GM23338 (cell line): ENCODE results near the gene BST2. TPM values are rescaled to one million over a fixed set of nuclear protein-coding genes. Genes with fewer than 3 reads are reported as not detected.
"Not testable (repeated sequence)": the region's sequence is repeated elsewhere in the genome, so short reads cannot be mapped to it uniquely, and the experiment has no call there.

Source experiments
- ATAC-seq: fragments of 200-7000 bp; cut with Tn5 transposase; 3 replicates; pipeline ENCODE4 v1.9.1; 2020
- DNase-seq: peaks from one replicate; pipeline ENCODE4 v3.0.0-alpha.2; 2015; ENCODE audit warnings: low spot score
- H2AFZ ChIP-seq: fragments of 200-600 bp; sonication (generic); 2 replicates; pipeline ENCODE4 v1.8.0; 2016; ENCODE audit warnings: antibody characterized with exemption, mild to moderate bottlenecking, moderate library complexity
- H3F3A ChIP-seq: fragments of 200-600 bp; sonication (generic); replicated peaks from 2 replicates; pipeline ENCODE4 v1.8.0; 2017; ENCODE audit warnings: antibody characterized with exemption, mixed run types, low read depth
- H3K27ac ChIP-seq: fragments of 200-600 bp; sonication (generic); 2 replicates; pipeline ENCODE4 v1.6.1; 2016; ENCODE audit warnings: low read depth
- H3K27me3 ChIP-seq: fragments of 200-600 bp; sonication (generic); 2 replicates; pipeline ENCODE4 v1.8.0; 2016; ENCODE audit warnings: mild to moderate bottlenecking, mixed run types, moderate library complexity; ENCODE audit not compliant: insufficient read depth
- H3K36me3 ChIP-seq: fragments of 200-600 bp; sonication (generic); 2 replicates; pipeline ENCODE4 v1.8.0; 2016; ENCODE audit warnings: mild to moderate bottlenecking; ENCODE audit not compliant: insufficient read depth
- H3K4me1 ChIP-seq: fragments of 200-600 bp; sonication (generic); 2 replicates; pipeline ENCODE4 v1.8.0; 2016; ENCODE audit warnings: mild to moderate bottlenecking, moderate library complexity; ENCODE audit not compliant: insufficient read depth
- H3K4me2 ChIP-seq: fragments of 200-600 bp; sonication (generic); 2 replicates; pipeline ENCODE4 v1.7.1; 2017; ENCODE audit warnings: mixed run types
- H3K4me3 ChIP-seq: fragments of 200-600 bp; sonication (generic); 2 replicates; pipeline ENCODE4 v1.6.1; 2016; ENCODE audit warnings: mixed run types
- H3K79me2 ChIP-seq: fragments of 200-600 bp; sonication (generic); replicated peaks from 2 replicates; pipeline ENCODE4 v1.8.0; 2017; ENCODE audit warnings: mild to moderate bottlenecking; ENCODE audit not compliant: insufficient read depth
- H3K9me2 ChIP-seq: fragments of 200-600 bp; sonication (generic); 2 replicates; pipeline ENCODE4 v1.8.0; 2017; ENCODE audit not compliant: insufficient read depth
- H4K20me1 ChIP-seq: fragments of 200-600 bp; sonication (generic); replicated peaks from 2 replicates; pipeline ENCODE4 v1.8.0; 2017; ENCODE audit warnings: mild to moderate bottlenecking; ENCODE audit not compliant: insufficient read depth
- H3K27ac Mint-ChIP-seq: 2 replicates; pipeline ENCODE4 v1.8.0; 2020; ENCODE audit warnings: inconsistent platforms, mild to moderate bottlenecking, moderate library complexity, mixed read lengths
- H3K27me3 Mint-ChIP-seq: 3 replicates; pipeline ENCODE4 v1.8.0; 2022; ENCODE audit warnings: low read depth, mild to moderate bottlenecking, moderate library complexity, mixed read lengths, inconsistent platforms; ENCODE audit not compliant: insufficient read depth, poor library complexity
- H3K36me3 Mint-ChIP-seq: 3 replicates; pipeline ENCODE4 v1.8.0; 2021; ENCODE audit warnings: low read depth, mild to moderate bottlenecking, inconsistent platforms, moderate library complexity, mixed read lengths
- H3K4me1 Mint-ChIP-seq: 3 replicates; pipeline ENCODE4 v1.8.0; 2020; ENCODE audit warnings: mild to moderate bottlenecking, inconsistent platforms, mixed read lengths
- H3K4me3 Mint-ChIP-seq: 3 replicates; pipeline ENCODE4 v1.8.0; 2021; ENCODE audit warnings: moderate library complexity, mild to moderate bottlenecking, inconsistent platforms, mixed read lengths
- H3K9me3 Mint-ChIP-seq: 3 replicates; pipeline ENCODE4 v1.8.0; 2020; ENCODE audit warnings: moderate library complexity, mild to moderate bottlenecking, inconsistent platforms, mixed read lengths
- CREB1 ChIP-seq: fragments of 250-450 bp; sonication (Bioruptor Pico); IDR thresholded peaks from 2 replicates; pipeline ENCODE4 v1.5.0; 2020; ENCODE audit warnings: low read depth, mild to moderate bottlenecking, moderate library complexity
- EZH2 ChIP-seq: fragments of 200-600 bp; sonication (generic); IDR thresholded peaks from one replicate; pipeline ENCODE4 v1.8.0; 2017; ENCODE audit warnings: antibody characterized with exemption, mild to moderate bottlenecking, low read depth; ENCODE audit not compliant: unreplicated experiment
- EZH2phosphoT487 ChIP-seq: fragments of 200-600 bp; sonication (generic); IDR thresholded peaks from one replicate; pipeline ENCODE4 v1.8.1; 2018; ENCODE audit warnings: antibody characterized with exemption; ENCODE audit not compliant: unreplicated experiment
- NANOG ChIP-seq: IDR thresholded peaks from 2 replicates; pipeline ENCODE4 v1.6.1; 2016; ENCODE audit warnings: antibody characterized with exemption, borderline replicate concordance
- POLR2AphosphoS5 ChIP-seq: IDR thresholded peaks from 2 replicates; pipeline ENCODE4 v1.6.1; 2016; ENCODE audit warnings: antibody characterized with exemption, low read depth
- ZNF331 ChIP-seq: fragments of 250-450 bp; sonication (Bioruptor Pico); IDR thresholded peaks from 2 replicates; pipeline ENCODE4 v1.5.0; 2020; ENCODE audit warnings: low read depth, mild to moderate bottlenecking, moderate library complexity
- polyA plus RNA-seq: library from polyadenylated mRNA; unstranded; fragments of >200 nt; fragmentation: Nextera tagmentation; extraction: Ambion mirVana; gene quantifications from 2 replicates; pipeline ENCODE4 v1.2.1, GENCODE V29; 2016
- total RNA-seq: library from RNA; depleted of rRNA; stranded (reverse); fragments of >200 nt; shearing (Covaris generic); gene quantifications from 2 replicates; pipeline ENCODE4 v1.2.3, GENCODE V29; 2014
- TF ChIP-seq, protein P1 (sequence below): IDR thresholded peaks from 2 replicates; pipeline ENCODE4 v1.6.1; 2016; ENCODE audit warnings: antibody characterized with exemption
- TF ChIP-seq, protein P2 (sequence below): fragments of 250-450 bp; sonication (Bioruptor Pico); IDR thresholded peaks from 2 replicates; pipeline ENCODE4 v1.5.0; 2020; ENCODE audit warnings: mild to moderate bottlenecking, moderate library complexity

BST2 gene
- total and polyA plus RNA-seq, 2 experiments from 2014 or later: 24.9 to 33.9 TPM

DNA sequence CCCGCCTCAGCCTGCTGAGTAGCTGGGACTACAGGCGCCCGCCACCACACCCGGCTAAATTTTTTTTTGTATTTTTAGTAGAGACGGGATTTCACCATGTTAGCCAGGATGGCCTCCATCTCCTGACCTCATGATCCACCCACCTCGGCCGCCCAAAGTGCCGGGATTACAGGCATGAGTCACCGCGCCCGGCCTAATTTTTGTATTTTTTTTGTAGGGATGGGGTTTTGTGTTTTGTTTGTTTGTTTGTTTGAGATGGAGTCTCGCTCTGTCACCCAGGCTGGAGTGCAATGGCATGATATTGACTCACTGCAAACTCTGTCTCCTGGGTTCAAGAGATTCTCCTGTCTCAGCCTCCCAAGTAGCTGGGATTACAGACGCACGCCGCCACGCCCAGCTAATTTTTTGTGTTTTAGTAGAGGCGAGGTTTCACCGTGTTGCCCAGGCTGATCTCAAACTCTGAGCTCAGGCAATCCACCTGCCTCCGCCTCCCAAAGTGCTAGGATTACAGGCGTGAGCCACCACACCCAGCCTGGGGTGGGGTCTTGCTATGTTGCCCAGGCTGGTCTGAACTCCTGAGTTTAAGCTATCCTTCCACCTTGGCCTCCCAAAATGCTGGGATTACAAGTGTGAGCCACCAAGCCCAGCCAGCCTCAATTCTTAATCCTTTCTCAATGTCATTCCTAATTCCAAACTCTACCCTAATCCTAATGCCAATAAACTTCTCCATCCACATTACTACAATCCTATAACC lies 41.4 kb downstream of the BST2 start:
- ATAC-seq, H3K36me3 ChIP-seq, H4K20me1 ChIP-seq, H3K4me1 ChIP-seq, H3K4me1 Mint-ChIP-seq, H3K27ac Mint-ChIP-seq, H3K9me3 Mint-ChIP-seq, H3F3A ChIP-seq, H3K9me2 ChIP-seq, H2AFZ ChIP-seq, H3K36me3 Mint-ChIP-seq, H3K4me2 ChIP-seq, H3K27me3 ChIP-seq, H3K27ac ChIP-seq, H3K4me3 Mint-ChIP-seq, DNase-seq, H3K79me2 ChIP-seq, H3K27me3 Mint-ChIP-seq, H3K4me3 ChIP-seq: not testable (repeated sequence)

GRCh38 chr19:17359905-17360800 lies 45.3 kb downstream of the BST2 start:
- no peaks in the 10 kb centered on the region for H3K36me3 Mint-ChIP-seq
- Histone ChIP-seq H2AFZ (no peak overlapping the region), H3F3A (no peaks in the 10 kb centered on the region), H3K4me2 (no peak overlapping the region), H3K9me2 (no peaks in the 10 kb centered on the region), H3K27ac (no peak overlapping the region), H3K79me2 (no peaks in the 10 kb centered on the region), H3K4me3 (no peak overlapping the region), H4K20me1 (no peaks in the 10 kb centered on the region), H3K27me3 (no peaks in the 10 kb centered on the region), H3K36me3 (no peaks in the 10 kb centered on the region), H3K4me1 (no peaks in the 10 kb centered on the region)
- H3K4me3 Mint-ChIP-seq: no peak overlapping the region; the same call in 2 of the 3 replicates
- DNase-seq (no peak), ATAC-seq (no peak)
- no peak overlapping the region for H3K27ac Mint-ChIP-seq
- TF ChIP-seq NANOG (no peak), CREB1 (no peak), POLR2AphosphoS5 (no peak), ZNF331 (CRISPR knock-in tag) (no peak), EZH2phosphoT487 (no peak), EZH2 (no peak)
- TF ChIP-seq, protein P1, sequence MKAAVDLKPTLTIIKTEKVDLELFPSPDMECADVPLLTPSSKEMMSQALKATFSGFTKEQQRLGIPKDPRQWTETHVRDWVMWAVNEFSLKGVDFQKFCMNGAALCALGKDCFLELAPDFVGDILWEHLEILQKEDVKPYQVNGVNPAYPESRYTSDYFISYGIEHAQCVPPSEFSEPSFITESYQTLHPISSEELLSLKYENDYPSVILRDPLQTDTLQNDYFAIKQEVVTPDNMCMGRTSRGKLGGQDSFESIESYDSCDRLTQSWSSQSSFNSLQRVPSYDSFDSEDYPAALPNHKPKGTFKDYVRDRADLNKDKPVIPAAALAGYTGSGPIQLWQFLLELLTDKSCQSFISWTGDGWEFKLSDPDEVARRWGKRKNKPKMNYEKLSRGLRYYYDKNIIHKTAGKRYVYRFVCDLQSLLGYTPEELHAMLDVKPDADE: no peak
- peaks cover 7% of the 10 kb centered on the region for H3K27me3 Mint-ChIP-seq
- no peaks in the 10 kb centered on the region for H3K4me1 Mint-ChIP-seq
- H3K9me3 Mint-ChIP-seq: no peaks in the 10 kb centered on the region

- Mint-ChIP-seq H3K4me1 (peaks cover 3% of the 10 kb centered on the region; the same call in 2 of the 3 replicates), H3K36me3 (no peaks in the 10 kb centered on the region), H3K4me3 (no peak overlapping the region), H3K9me3 (no peaks in the 10 kb centered on the region), H3K27me3 (peaks cover 8% of the 10 kb centered on the region), H3K27ac (no peak overlapping the region)
- Histone ChIP-seq H3K79me2 (no peaks in the 10 kb centered on the region), H4K20me1 (no peaks in the 10 kb centered on the region), H3K27me3 (no peaks in the 10 kb centered on the region), H3K4me1 (no peaks in the 10 kb centered on the region), H3K36me3 (no peaks in the 10 kb centered on the region), H3F3A (no peaks in the 10 kb centered on the region), H2AFZ (no peak overlapping the region), H3K9me2 (no peaks in the 10 kb centered on the region), H3K4me3 (no peak overlapping the region), H3K27ac (no peak overlapping the region), H3K4me2 (no peak overlapping the region)
- DNase-seq (no peak), ATAC-seq (no peak)
- no peak for TF ChIP-seq NANOG
- TF ChIP-seq, protein P2, sequence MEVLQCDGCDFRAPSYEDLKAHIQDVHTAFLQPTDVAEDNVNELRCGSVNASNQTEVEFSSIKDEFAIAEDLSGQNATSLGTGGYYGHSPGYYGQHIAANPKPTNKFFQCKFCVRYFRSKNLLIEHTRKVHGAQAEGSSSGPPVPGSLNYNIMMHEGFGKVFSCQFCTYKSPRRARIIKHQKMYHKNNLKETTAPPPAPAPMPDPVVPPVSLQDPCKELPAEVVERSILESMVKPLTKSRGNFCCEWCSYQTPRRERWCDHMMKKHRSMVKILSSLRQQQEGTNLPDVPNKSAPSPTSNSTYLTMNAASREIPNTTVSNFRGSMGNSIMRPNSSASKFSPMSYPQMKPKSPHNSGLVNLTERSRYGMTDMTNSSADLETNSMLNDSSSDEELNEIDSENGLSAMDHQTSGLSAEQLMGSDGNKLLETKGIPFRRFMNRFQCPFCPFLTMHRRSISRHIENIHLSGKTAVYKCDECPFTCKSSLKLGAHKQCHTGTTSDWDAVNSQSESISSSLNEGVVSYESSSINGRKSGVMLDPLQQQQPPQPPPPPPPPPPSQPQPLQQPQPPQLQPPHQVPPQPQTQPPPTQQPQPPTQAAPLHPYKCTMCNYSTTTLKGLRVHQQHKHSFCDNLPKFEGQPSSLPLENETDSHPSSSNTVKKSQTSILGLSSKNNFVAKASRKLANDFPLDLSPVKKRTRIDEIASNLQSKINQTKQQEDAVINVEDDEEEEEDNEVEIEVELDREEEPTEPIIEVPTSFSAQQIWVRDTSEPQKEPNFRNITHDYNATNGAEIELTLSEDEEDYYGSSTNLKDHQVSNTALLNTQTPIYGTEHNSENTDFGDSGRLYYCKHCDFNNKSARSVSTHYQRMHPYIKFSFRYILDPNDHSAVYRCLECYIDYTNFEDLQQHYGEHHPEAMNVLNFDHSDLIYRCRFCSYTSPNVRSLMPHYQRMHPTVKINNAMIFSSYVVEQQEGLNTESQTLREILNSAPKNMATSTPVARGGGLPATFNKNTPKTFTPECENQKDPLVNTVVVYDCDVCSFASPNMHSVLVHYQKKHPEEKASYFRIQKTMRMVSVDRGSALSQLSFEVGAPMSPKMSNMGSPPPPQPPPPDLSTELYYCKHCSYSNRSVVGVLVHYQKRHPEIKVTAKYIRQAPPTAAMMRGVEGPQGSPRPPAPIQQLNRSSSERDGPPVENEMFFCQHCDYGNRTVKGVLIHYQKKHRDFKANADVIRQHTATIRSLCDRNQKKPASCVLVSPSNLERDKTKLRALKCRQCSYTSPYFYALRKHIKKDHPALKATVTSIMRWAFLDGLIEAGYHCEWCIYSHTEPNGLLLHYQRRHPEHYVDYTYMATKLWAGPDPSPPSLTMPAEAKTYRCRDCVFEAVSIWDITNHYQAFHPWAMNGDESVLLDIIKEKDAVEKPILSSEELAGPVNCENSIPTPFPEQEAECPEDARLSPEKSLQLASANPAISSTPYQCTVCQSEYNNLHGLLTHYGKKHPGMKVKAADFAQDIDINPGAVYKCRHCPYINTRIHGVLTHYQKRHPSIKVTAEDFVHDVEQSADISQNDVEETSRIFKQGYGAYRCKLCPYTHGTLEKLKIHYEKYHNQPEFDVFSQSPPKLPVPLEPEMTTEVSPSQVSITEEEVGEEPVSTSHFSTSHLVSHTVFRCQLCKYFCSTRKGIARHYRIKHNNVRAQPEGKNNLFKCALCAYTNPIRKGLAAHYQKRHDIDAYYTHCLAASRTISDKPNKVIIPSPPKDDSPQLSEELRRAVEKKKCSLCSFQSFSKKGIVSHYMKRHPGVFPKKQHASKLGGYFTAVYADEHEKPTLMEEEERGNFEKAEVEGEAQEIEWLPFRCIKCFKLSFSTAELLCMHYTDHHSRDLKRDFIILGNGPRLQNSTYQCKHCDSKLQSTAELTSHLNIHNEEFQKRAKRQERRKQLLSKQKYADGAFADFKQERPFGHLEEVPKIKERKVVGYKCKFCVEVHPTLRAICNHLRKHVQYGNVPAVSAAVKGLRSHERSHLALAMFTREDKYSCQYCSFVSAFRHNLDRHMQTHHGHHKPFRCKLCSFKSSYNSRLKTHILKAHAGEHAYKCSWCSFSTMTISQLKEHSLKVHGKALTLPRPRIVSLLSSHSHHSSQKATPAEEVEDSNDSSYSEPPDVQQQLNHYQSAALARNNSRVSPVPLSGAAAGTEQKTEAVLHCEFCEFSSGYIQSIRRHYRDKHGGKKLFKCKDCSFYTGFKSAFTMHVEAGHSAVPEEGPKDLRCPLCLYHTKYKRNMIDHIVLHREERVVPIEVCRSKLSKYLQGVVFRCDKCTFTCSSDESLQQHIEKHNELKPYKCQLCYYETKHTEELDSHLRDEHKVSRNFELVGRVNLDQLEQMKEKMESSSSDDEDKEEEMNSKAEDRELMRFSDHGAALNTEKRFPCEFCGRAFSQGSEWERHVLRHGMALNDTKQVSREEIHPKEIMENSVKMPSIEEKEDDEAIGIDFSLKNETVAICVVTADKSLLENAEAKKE (CRISPR knock-in tag): no peak
Measured at GRCh38 chr19:17358395-17358794, 47.0 kb downstream of the BST2 start.
